ENCODE results near the gene GPC5.

The GPC5 gene

GRCh38 chr13:92622905-92623304 is 1224.5 kb downstream of the GPC5 start:
- H3K4me2 ChIP-seq (ENCODE audit: low read length): no peak overlapping the region
- no peak overlapping the region for H3K9ac ChIP-seq (ENCODE audit: low read length)
- H3K9me3 ChIP-seq (ENCODE audit: insufficient read depth, low read depth, low read length): no peaks in the 10 kb centered on the region
- no peak overlapping the region for H2BK120ac ChIP-seq (ENCODE audit: insufficient read depth, low read length, poor library complexity)
- H3K18ac ChIP-seq (ENCODE audit: low read length): no peak overlapping the region
- no peak overlapping the region for H2AK5ac ChIP-seq (ENCODE audit: low read length)
- no peak overlapping the region for H3K4me3 ChIP-seq (ENCODE audit: low read depth, low read length)
- no peaks in the 10 kb centered on the region for H3K36me3 ChIP-seq (ENCODE audit: control insufficient read depth in 1 of 2, insufficient read depth in 2 of 2, low read length in 2 of 2)
- no peak overlapping the region for H3K27ac ChIP-seq (ENCODE audit: low read depth, low read length)
- no peak overlapping the region for H2AFZ ChIP-seq (ENCODE audit: insufficient read depth, low read length, poor library complexity)
- no CpG with 5 or more reads among the region's 3 CpGs for WGBS (ENCODE audit: extremely low coverage, insufficient coverage, insufficient read length)
- H3K4ac ChIP-seq (ENCODE audit: low read depth, low read length): no peak overlapping the region
- no peaks in the 10 kb centered on the region for H3K79me2 ChIP-seq (ENCODE audit: control insufficient read depth, insufficient read depth, low read length, poor library complexity)
- H3K4me1 ChIP-seq (ENCODE audit: control insufficient read depth in 1 of 2, insufficient read depth in 2 of 2, low read length in 2 of 2): no peaks in the 10 kb centered on the region
- H3K27me3 ChIP-seq (ENCODE audit: insufficient read depth, low read length): no peaks in the 10 kb centered on the region
- H4K12ac ChIP-seq (ENCODE audit: low read depth, low read length): no peak overlapping the region
- H3K14ac ChIP-seq (ENCODE audit: low read length): no peak overlapping the region
- H4K8ac ChIP-seq (ENCODE audit: low read depth, low read length): no peak overlapping the region
- H3K79me1 ChIP-seq (ENCODE audit: low read length): no peaks in the 10 kb centered on the region
- no peak for DNase-seq
- no peak overlapping the region for H2BK12ac ChIP-seq (ENCODE audit: low read length)
- no peak overlapping the region for H4K91ac ChIP-seq (ENCODE audit: low read depth, low read length)
- H2BK5ac ChIP-seq (ENCODE audit: low read depth, low read length, poor library complexity): no peak overlapping the region
- no peak overlapping the region for H3K23ac ChIP-seq (ENCODE audit: low read length)

GRCh38 chr13:92626274-92626673 is 1227.9 kb downstream of the GPC5 start:
- H3K9ac ChIP-seq (ENCODE audit: low read length): no peak overlapping the region
- no peak overlapping the region for H2AFZ ChIP-seq (ENCODE audit: insufficient read depth, low read length, poor library complexity)
- H3K79me2 ChIP-seq (ENCODE audit: control insufficient read depth, insufficient read depth, low read length, poor library complexity): no peaks in the 10 kb centered on the region
- no peak overlapping the region for H2AK5ac ChIP-seq (ENCODE audit: low read length)
- H3K14ac ChIP-seq (ENCODE audit: low read length): no peak overlapping the region
- H3K9me3 ChIP-seq (ENCODE audit: insufficient read depth, low read depth, low read length): no peaks in the 10 kb centered on the region
- DNase-seq: no peak
- no peak overlapping the region for H2BK120ac ChIP-seq (ENCODE audit: insufficient read depth, low read length, poor library complexity)
- H3K36me3 ChIP-seq (ENCODE audit: control insufficient read depth in 1 of 2, insufficient read depth in 2 of 2, low read length in 2 of 2): no peaks in the 10 kb centered on the region
- no peak overlapping the region for H3K27ac ChIP-seq (ENCODE audit: low read depth, low read length)
- no peaks in the 10 kb centered on the region for H3K4me1 ChIP-seq (ENCODE audit: control insufficient read depth in 1 of 2, insufficient read depth in 2 of 2, low read length in 2 of 2)
- no peak overlapping the region for H4K12ac ChIP-seq (ENCODE audit: low read depth, low read length)
- no peak overlapping the region for H3K18ac ChIP-seq (ENCODE audit: low read length)
- no peak overlapping the region for H4K8ac ChIP-seq (ENCODE audit: low read depth, low read length)
- H3K23ac ChIP-seq (ENCODE audit: low read length): no peak overlapping the region
- H2BK12ac ChIP-seq (ENCODE audit: low read length): no peak overlapping the region
- no peaks in the 10 kb centered on the region for H3K27me3 ChIP-seq (ENCODE audit: insufficient read depth, low read length)
- no peak overlapping the region for H2BK5ac ChIP-seq (ENCODE audit: low read depth, low read length, poor library complexity)
- H4K91ac ChIP-seq (ENCODE audit: low read depth, low read length): no peak overlapping the region
- no peak overlapping the region for H3K4ac ChIP-seq (ENCODE audit: low read depth, low read length)
- H3K4me2 ChIP-seq (ENCODE audit: low read length): no peak overlapping the region
- WGBS (ENCODE audit: extremely low coverage, insufficient coverage, insufficient read length): no CpG with 5 or more reads among the region's 4 CpGs
- H3K79me1 ChIP-seq (ENCODE audit: low read length): no peaks in the 10 kb centered on the region
- no peak overlapping the region for H3K4me3 ChIP-seq (ENCODE audit: low read depth, low read length)

GRCh38 chr13:92640936-92641335 is 1242.5 kb downstream of the GPC5 start:
- no peak overlapping the region for H4K91ac ChIP-seq (ENCODE audit: low read depth, low read length)
- H2BK5ac ChIP-seq (ENCODE audit: low read depth, low read length, poor library complexity): no peak overlapping the region
- H4K8ac ChIP-seq (ENCODE audit: low read depth, low read length): no peak overlapping the region
- no peak overlapping the region for H3K18ac ChIP-seq (ENCODE audit: low read length)
- H2AK5ac ChIP-seq (ENCODE audit: low read length): no peak overlapping the region
- H3K27me3 ChIP-seq (ENCODE audit: insufficient read depth, low read length): no peaks in the 10 kb centered on the region
- no peak overlapping the region for H3K23ac ChIP-seq (ENCODE audit: low read length)
- H3K14ac ChIP-seq (ENCODE audit: low read length): no peak overlapping the region
- H2BK120ac ChIP-seq (ENCODE audit: insufficient read depth, low read length, poor library complexity): no peak overlapping the region
- H3K4me2 ChIP-seq (ENCODE audit: low read length): no peak overlapping the region
- no peak overlapping the region for H3K4me3 ChIP-seq (ENCODE audit: low read depth, low read length)
- no peaks in the 10 kb centered on the region for H3K36me3 ChIP-seq (ENCODE audit: control insufficient read depth in 1 of 2, insufficient read depth in 2 of 2, low read length in 2 of 2)
- no peak for DNase-seq
- H3K79me1 ChIP-seq (ENCODE audit: low read length): no peaks in the 10 kb centered on the region
- no peak overlapping the region for H3K4ac ChIP-seq (ENCODE audit: low read depth, low read length)
- no peak overlapping the region for H3K9ac ChIP-seq (ENCODE audit: low read length)
- no peaks in the 10 kb centered on the region for H3K4me1 ChIP-seq (ENCODE audit: control insufficient read depth in 1 of 2, insufficient read depth in 2 of 2, low read length in 2 of 2)
- no peak overlapping the region for H4K12ac ChIP-seq (ENCODE audit: low read depth, low read length)
- no CpG with 5 or more reads among the region's 5 CpGs for WGBS (ENCODE audit: extremely low coverage, insufficient coverage, insufficient read length)
- H3K9me3 ChIP-seq (ENCODE audit: insufficient read depth, low read depth, low read length): no peaks in the 10 kb centered on the region
- no peak overlapping the region for H2BK12ac ChIP-seq (ENCODE audit: low read length)
- no peaks in the 10 kb centered on the region for H3K79me2 ChIP-seq (ENCODE audit: control insufficient read depth, insufficient read depth, low read length, poor library complexity)
- no peak overlapping the region for H2AFZ ChIP-seq (ENCODE audit: insufficient read depth, low read length, poor library complexity)
- no peak overlapping the region for H3K27ac ChIP-seq (ENCODE audit: low read depth, low read length)

GRCh38 chr13:92649140-92649813 is 1250.9 kb downstream of the GPC5 start:
- no peak overlapping the region for H3K14ac ChIP-seq (ENCODE audit: low read length)
- H3K79me2 ChIP-seq (ENCODE audit: control insufficient read depth, insufficient read depth, low read length, poor library complexity): no peaks in the 10 kb centered on the region
- no peaks in the 10 kb centered on the region for H3K9me3 ChIP-seq (ENCODE audit: insufficient read depth, low read depth, low read length)
- no peak overlapping the region for H2BK120ac ChIP-seq (ENCODE audit: insufficient read depth, low read length, poor library complexity)
- no peaks in the 10 kb centered on the region for H3K36me3 ChIP-seq (ENCODE audit: control insufficient read depth in 1 of 2, insufficient read depth in 2 of 2, low read length in 2 of 2)
- H3K4ac ChIP-seq (ENCODE audit: low read depth, low read length): no peak overlapping the region
- H3K79me1 ChIP-seq (ENCODE audit: low read length): no peaks in the 10 kb centered on the region
- H3K4me3 ChIP-seq (ENCODE audit: low read depth, low read length): no peak overlapping the region
- H3K27me3 ChIP-seq (ENCODE audit: insufficient read depth, low read length): no peaks in the 10 kb centered on the region
- no peak overlapping the region for H4K8ac ChIP-seq (ENCODE audit: low read depth, low read length)
- H2AFZ ChIP-seq (ENCODE audit: insufficient read depth, low read length, poor library complexity): no peak overlapping the region
- no peak for DNase-seq
- no peak overlapping the region for H3K23ac ChIP-seq (ENCODE audit: low read length)
- H4K12ac ChIP-seq (ENCODE audit: low read depth, low read length): no peak overlapping the region
- no peaks in the 10 kb centered on the region for H3K4me1 ChIP-seq (ENCODE audit: control insufficient read depth in 1 of 2, insufficient read depth in 2 of 2, low read length in 2 of 2)
- no peak overlapping the region for H3K4me2 ChIP-seq (ENCODE audit: low read length)
- no peak overlapping the region for H2BK12ac ChIP-seq (ENCODE audit: low read length)
- H2BK5ac ChIP-seq (ENCODE audit: low read depth, low read length, poor library complexity): no peak overlapping the region
- H3K18ac ChIP-seq (ENCODE audit: low read length): no peak overlapping the region
- no peak overlapping the region for H4K91ac ChIP-seq (ENCODE audit: low read depth, low read length)
- H3K27ac ChIP-seq (ENCODE audit: low read depth, low read length): no peak overlapping the region
- H2AK5ac ChIP-seq (ENCODE audit: low read length): no peak overlapping the region
- H3K9ac ChIP-seq (ENCODE audit: low read length): no peak overlapping the region
